Esophagus (tissue), 2 donors: ENCODE measurements around the gene ZMYND8. TPM values are rescaled to one million over a fixed set of nuclear protein-coding genes. Genes with fewer than 3 reads are reported as not detected.
A peak's percentile ranks its signal among the peaks of the same experiment; 100 is the strongest.
"Not testable (repeated sequence)": the region's sequence is repeated elsewhere in the genome, so short reads cannot be mapped to it uniquely, and the experiment has no call there.

Experiments used
- H3K27ac ChIP-seq, 2 donors: one replicate each; pipeline ENCODE4 v1.5.1; 2013; ENCODE audit warnings: low read depth in 2 of 2, mild to moderate bottlenecking in 2 of 2, inconsistent platforms in 1 of 2, low read length in 1 of 2, moderate library complexity in 1 of 2
- H3K27me3 ChIP-seq, 2 donors: one replicate each; pipeline ENCODE4 v1.6.1; 2013; ENCODE audit warnings: low read length in 2 of 2, control low read depth in 1 of 2, mild to moderate bottlenecking in 1 of 2; ENCODE audit not compliant: insufficient read depth in 2 of 2, control insufficient read depth in 1 of 2
- H3K36me3 ChIP-seq, 2 donors: one replicate each; pipeline ENCODE4 v1.6.1; 2013; ENCODE audit warnings: low read length in 1 of 2; ENCODE audit not compliant: control insufficient read depth in 2 of 2, insufficient read depth in 2 of 2
- H3K4me1 ChIP-seq, 2 donors: one replicate each; pipeline ENCODE4 v1.6.1; 2013; ENCODE audit warnings: low read length in 1 of 2; ENCODE audit not compliant: control insufficient read depth in 2 of 2, insufficient read depth in 2 of 2
- H3K4me3 ChIP-seq, 2 donors: one replicate each; pipeline ENCODE4 v1.5.1; 2013; ENCODE audit warnings: low read length in 2 of 2, mild to moderate bottlenecking in 2 of 2, low read depth in 1 of 2, moderate library complexity in 1 of 2
- H3K9me3 ChIP-seq, 2 donors: one replicate each; pipeline ENCODE4 v1.6.1; 2013; ENCODE audit warnings: mild to moderate bottlenecking in 2 of 2, low read depth in 1 of 2, low read length in 1 of 2, moderate library complexity in 1 of 2; ENCODE audit not compliant: control insufficient read depth in 2 of 2, insufficient read depth in 1 of 2
- WGBS, 2 donors: extraction: QIAGEN DNeasy Blood & Tissue Kit; methylation state at CpG; one replicate each; pipeline ENCODE4 v1.1.7; 2013; 5-methylcytosine and 5-hydroxymethylcytosine counted together
- polyA plus RNA-seq, 2 donors: library from polyadenylated mRNA; stranded (reverse); fragments of 200-250 nt; gene quantifications; one replicate each; pipeline ENCODE4 v1.2.3, GENCODE V29; 2013
- donor health status: healthy with polysubstance abuse.
- donor health status: Bipolar disorder and iron deficiency.

Gene ZMYND8
- 10 to 100 TPM in 1 of 2 donors, 1 to 10 TPM in 1; 8.8 to 18.7 TPM for polyA plus RNA-seq

GRCh38 chr20:47356526-47357295 is at the start of gene ZMYND8:
TSS of gene ZMYND8 (minus strand) at chr20:47356699. CDS start at chr20:47356670, 29 bp downstream.
- Histone ChIP-seq H3K36me3 (no peaks in the 10 kb centered on the region), H3K27ac (peak within 1 kb of the TSS; percentile 98 to 99), H3K4me1 (peaks cover 12 to 19% of the 10 kb centered on the region in 2 donors), H3K4me3 (peak within 1 kb of the TSS; percentile 13 to 47), H3K9me3 (no peaks in the 10 kb centered on the region), H3K27me3 (no peaks in the 10 kb centered on the region)
- WGBS, 2 donors = 5 to 6% methylated on average over 20 to 21 of the region's 21 CpGs

- Histone ChIP-seq H3K27me3 (no peaks in the 10 kb centered on the region), H3K36me3 (no peaks in the 10 kb centered on the region), H3K27ac (no peak overlapping the region), H3K4me3 (no peak overlapping the region), H3K4me1 (no peaks in the 10 kb centered on the region), H3K9me3 (peaks cover 0 to under 1% of the 10 kb centered on the region in 2 donors)
- WGBS, 2 donors = 72 to 74% methylated on average over 4 of the region's 4 CpGs
Observed at GRCh38 chr20:47405775-47406325, 49.4 kb upstream of the ZMYND8 start.

- Histone ChIP-seq H3K27me3 (no peaks in the 10 kb centered on the region), H3K9me3 (peaks cover 0 to 2% of the 10 kb centered on the region in 2 donors), H3K27ac (no peak overlapping the region), H3K36me3 (no peaks in the 10 kb centered on the region), H3K4me1 (no peaks in the 10 kb centered on the region), H3K4me3 (no peak overlapping the region)
- WGBS, 2 donors = 95 to 96% methylated on average over 5 of the region's 5 CpGs
Observed at GRCh38 chr20:47400685-47401084, 44.2 kb upstream of the ZMYND8 start.

GRCh38 chr20:47397652-47398301 is 41.3 kb upstream of the ZMYND8 start:
- H3K36me3 ChIP-seq = no peaks in the 10 kb centered on the region
- peaks cover 0 to under 1% of the 10 kb centered on the region in 2 donors for H3K4me1 ChIP-seq
- 72 to 83% methylated on average over 9 of the region's 9 CpGs for WGBS, 2 donors
- no peaks in the 10 kb centered on the region for H3K27me3 ChIP-seq
- H3K27ac ChIP-seq = no peak overlapping the region
- H3K9me3 ChIP-seq = peaks cover 0 to 2% of the 10 kb centered on the region in 2 donors
- H3K4me3 ChIP-seq = no peak overlapping the region

- H3K9me3 ChIP-seq = peaks cover 0 to 2% of the 10 kb centered on the region in 2 donors
- H3K4me1 ChIP-seq = peaks cover 0 to 3% of the 10 kb centered on the region in 2 donors
- no peak overlapping the region for H3K27ac ChIP-seq
- H3K36me3 ChIP-seq = no peaks in the 10 kb centered on the region
- no peak overlapping the region for H3K4me3 ChIP-seq
- WGBS, 2 donors = 82 to 89% methylated on average over 5 of the region's 5 CpGs
- no peaks in the 10 kb centered on the region for H3K27me3 ChIP-seq
Observed at GRCh38 chr20:47396762-47397476, 40.4 kb upstream of the ZMYND8 start.

- 91 to 97% methylated on average over 11 of the region's 11 CpGs for WGBS, 2 donors
- H3K9me3 ChIP-seq, H3K27me3 ChIP-seq, H3K27ac ChIP-seq, H3K36me3 ChIP-seq, H3K4me3 ChIP-seq, H3K4me1 ChIP-seq: not testable (repeated sequence)
Observed at GRCh38 chr20:47393796-47394514, 37.5 kb upstream of the ZMYND8 start.

- H3K27ac ChIP-seq = peak overlapping the region; percentile 83 to 96
- 62 to 69% methylated on average over 2 of the region's 2 CpGs for WGBS, 2 donors
- H3K4me3 ChIP-seq = no peak overlapping the region
Observed at GRCh38 chr20:47392721-47393073, 36.2 kb upstream of the ZMYND8 start.

GRCh38 chr20:47392015-47392720 is 35.7 kb upstream of the ZMYND8 start:
- Histone ChIP-seq H3K9me3 (no peaks in the 10 kb centered on the region), H3K27me3 (no peaks in the 10 kb centered on the region), H3K27ac (peak overlapping the region; percentile 83 to 96), H3K4me3 (no peak overlapping the region), H3K36me3 (no peaks in the 10 kb centered on the region), H3K4me1 (peaks cover 0 to 3% of the 10 kb centered on the region in 2 donors)
- 54 to 67% methylated on average over 7 of the region's 7 CpGs for WGBS, 2 donors

More at GRCh38 chr20:47392721-47393073, 36.2 kb upstream of the ZMYND8 start:
- Histone ChIP-seq H3K36me3 (no peaks in the 10 kb centered on the region), H3K4me1 (peaks cover 0 to 3% of the 10 kb centered on the region in 2 donors), H3K9me3 (no peaks in the 10 kb centered on the region), H3K27me3 (no peaks in the 10 kb centered on the region)
